A549 treated with CpdA at 1 μM for 4 hours (cell line): ENCODE measurements around the gene DNAL4. TPM values are rescaled to one million over a fixed set of nuclear protein-coding genes. Genes with fewer than 3 reads are reported as not detected.

Experiments used
- total RNA-seq: library from RNA; stranded (reverse); fragments of 200-300 nt; extraction: Qiagen RNA extraction; gene quantifications from 5 replicates; pipeline ENCODE4 v1.2.3, GENCODE V29; 2022; ENCODE audit warnings: low read depth

The DNAL4 gene, protein sequence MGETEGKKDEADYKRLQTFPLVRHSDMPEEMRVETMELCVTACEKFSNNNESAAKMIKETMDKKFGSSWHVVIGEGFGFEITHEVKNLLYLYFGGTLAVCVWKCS
- 7.7 to 11.0 TPM (median 10.2 TPM) in 5 replicates for total RNA-seq

DNA sequence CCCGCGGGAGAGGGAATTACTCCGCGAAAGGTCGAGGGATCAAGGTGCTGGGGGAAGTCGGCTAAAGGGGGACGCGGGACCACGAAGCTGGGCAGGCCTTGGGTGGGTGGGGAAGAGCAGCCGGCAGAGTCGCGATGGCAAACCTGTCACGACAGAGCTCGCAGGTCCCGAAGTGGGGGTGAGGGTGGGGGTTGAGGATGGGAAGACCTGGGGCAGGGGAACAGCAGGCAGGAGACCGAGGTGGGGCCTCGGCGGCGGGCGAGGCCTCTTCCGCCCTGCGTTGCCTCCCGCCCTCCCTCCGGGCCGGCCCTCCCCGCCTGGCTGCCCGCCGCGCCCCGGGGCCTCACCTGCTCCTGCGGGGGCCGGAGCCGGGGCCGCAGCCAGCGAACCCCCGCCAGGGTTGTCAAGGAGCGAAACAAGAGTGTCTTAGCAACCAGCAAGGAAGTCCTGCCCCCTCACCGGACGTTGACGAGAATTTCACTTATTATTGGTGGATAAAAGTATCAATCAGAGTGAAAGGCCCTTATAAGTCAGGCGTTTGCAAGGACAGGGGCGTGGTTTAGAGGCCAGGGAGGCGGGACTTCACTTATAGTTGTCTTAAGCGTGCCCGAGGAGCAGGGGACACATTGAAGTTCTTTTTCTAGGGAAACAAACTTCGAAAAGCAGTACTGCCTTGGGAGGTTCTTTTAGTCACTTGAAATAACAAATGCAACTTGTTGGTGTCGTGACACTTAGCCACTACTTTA is at the start of gene DNAL4:
TSS of gene DNAL4 (minus strand) at position 423 of the 746 bp plus-strand sequence. CDS start 11,412 bp downstream, outside the sequence.

DNA sequence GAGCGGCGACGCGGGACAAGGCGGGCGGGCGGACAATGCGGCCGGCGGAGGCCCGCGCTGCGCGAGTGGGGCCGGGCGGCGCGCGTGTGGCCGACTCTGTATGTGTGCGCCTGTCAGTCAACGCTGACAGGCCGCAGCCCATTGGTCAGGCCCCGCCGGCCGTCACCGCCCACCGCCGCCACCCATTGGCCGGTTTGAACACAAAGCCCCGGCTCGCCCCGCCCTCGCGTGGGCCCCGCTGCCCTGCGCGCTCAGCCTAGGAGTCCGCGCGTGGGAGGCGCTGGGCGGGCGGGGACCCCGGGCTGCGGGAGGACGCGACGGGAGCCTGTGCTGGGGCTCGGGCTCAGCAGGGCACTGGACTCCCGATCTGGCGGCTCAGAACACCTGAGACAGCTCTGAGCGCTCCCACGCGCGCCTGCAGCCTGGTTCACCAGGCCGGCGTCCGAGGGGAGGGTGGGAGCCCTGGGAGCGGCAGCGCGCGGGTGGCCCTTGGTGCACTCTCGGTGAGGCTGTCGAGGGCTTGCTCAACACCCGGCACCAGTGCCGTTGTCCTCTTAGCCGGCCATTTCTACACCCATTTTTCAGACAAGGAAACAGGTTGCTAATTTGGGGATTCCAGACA is 37.9 kb downstream of the DNAL4 start, which contains the start of gene SUN2:
TSS of gene SUN2 (minus strand) at position 88 of the 622 bp plus-strand sequence. CDS start 3,370 bp downstream, outside the sequence.

Other genes with a start within 250 kb of the DNAL4 start
- 2.9 to 10.9 TPM (median 3.2 TPM) in 5 replicates for gene DMC1, start 224.0 kb downstream of the DNAL4 start, total RNA-seq
- gene FAM227A, start 137.8 kb downstream of the DNAL4 start, total RNA-seq = 0.50 to 1.2 TPM (median 0.89 TPM) in 5 replicates
- 13.7 to 17.4 TPM (median 15.3 TPM) in 5 replicates for gene CBY1, start 137.5 kb downstream of the DNAL4 start, total RNA-seq
- 58.4 to 84.2 TPM (median 73.2 TPM) in 5 replicates for gene TOMM22, start 112.2 kb downstream of the DNAL4 start, total RNA-seq
- 25.6 to 32.4 TPM (median 29.8 TPM) in 5 replicates for gene JOSD1, start 93.2 kb downstream of the DNAL4 start, total RNA-seq
- gene GTPBP1, start 88.2 kb downstream of the DNAL4 start, total RNA-seq = 8.5 to 12.8 TPM (median 10.0 TPM) in 5 replicates
- 26.7 to 37.1 TPM (median 32.3 TPM) in 5 replicates for gene SUN2, start 38.1 kb downstream of the DNAL4 start, total RNA-seq
- gene NPTXR, start 49.9 kb upstream of the DNAL4 start, total RNA-seq = 11.7 to 16.2 TPM (median 12.7 TPM) in 5 replicates
- 31.4 to 35.2 TPM (median 32.6 TPM) in 5 replicates for gene CBX6, start 78.1 kb upstream of the DNAL4 start, total RNA-seq
- 0.21 TPM in 1 of 5 replicates, not detected in the others for gene APOBEC3A, start 163.5 kb upstream of the DNAL4 start, total RNA-seq
- gene APOBEC3B, start 188.2 kb upstream of the DNAL4 start, total RNA-seq = 29.0 to 34.9 TPM (median 30.1 TPM) in 5 replicates
- gene APOBEC3C, start 220.1 kb upstream of the DNAL4 start, total RNA-seq = 25.6 to 27.0 TPM (median 25.9 TPM) in 5 replicates
- gene APOBEC3D, start 227.0 kb upstream of the DNAL4 start, total RNA-seq = 0.22 to 0.78 TPM (median 0.29 TPM) in 4 of 5 replicates, not detected in the other
- 1.8 to 3.0 TPM (median 2.4 TPM) in 5 replicates for gene APOBEC3F, start 246.7 kb upstream of the DNAL4 start, total RNA-seq